ENCODE results near the gene VWDE.
A peak's percentile ranks its signal among the peaks of the same experiment; 100 is the strongest.
"Not testable (repeated sequence)": the region's sequence is repeated elsewhere in the genome, so short reads cannot be mapped to it uniquely, and the experiment has no call there.

Gene VWDE

GRCh38 chr7:12401538-12402364 is 1.9 kb downstream of the VWDE start:
- DNase-seq, result no peak

GRCh38 chr7:12398186-12398585 is 5.5 kb downstream of the VWDE start:
- DNase-seq, result no peak

GRCh38 chr7:12397671-12398070 is 6.0 kb downstream of the VWDE start:
- no peak for DNase-seq

DNA sequence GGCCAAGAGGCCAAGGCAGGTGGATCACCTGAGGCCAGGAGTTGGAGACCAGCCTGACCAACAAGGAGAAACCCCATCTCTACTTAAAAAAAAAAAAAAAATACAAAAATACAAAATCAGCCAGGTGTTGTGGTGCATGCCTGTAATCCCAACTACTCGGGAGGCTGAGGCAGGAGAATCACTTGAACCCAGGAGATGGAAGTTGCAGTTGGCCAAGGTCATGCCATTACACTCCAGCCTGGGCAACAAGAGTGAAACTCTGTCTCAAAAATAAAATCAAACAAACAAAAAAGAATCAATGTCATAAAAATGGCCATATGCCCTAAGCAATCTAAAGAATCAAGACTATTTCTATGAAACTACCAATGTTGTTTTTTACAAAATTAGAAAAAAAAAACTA is 7.0 kb downstream of the VWDE start:
- DNase-seq, result not testable (repeated sequence)

DNA sequence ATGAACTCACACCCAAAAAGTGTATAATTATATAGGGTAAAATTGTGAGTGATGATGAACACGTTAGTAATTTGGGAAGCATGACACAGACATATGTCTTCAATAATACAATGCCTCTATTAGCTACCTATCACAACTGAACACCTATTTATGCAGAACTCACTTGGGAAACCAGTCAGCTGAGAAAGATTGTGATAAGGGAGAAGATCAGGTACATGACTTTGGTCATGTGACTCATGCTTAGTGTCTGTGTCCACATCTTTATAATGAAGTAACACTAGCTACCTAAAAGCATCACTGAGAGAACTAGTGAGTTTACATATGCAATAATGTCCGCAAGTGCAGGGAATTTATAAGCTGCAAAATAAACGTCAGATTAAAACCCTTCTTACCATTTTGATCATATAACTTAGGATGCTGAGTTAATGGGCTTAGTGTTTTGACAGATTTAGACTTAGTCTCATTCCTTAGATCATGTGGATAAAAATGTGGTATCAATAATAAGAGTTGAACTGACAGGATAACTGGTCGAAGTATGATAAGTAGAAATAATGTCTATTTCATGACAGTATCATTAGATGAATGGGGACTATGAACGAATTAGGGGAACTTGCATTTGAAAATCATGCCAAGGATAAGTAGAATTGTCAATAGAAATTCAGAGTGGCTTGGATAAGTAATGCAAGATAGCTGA is 11.6 kb downstream of the VWDE start:
- DNase-seq, result no peak

DNA sequence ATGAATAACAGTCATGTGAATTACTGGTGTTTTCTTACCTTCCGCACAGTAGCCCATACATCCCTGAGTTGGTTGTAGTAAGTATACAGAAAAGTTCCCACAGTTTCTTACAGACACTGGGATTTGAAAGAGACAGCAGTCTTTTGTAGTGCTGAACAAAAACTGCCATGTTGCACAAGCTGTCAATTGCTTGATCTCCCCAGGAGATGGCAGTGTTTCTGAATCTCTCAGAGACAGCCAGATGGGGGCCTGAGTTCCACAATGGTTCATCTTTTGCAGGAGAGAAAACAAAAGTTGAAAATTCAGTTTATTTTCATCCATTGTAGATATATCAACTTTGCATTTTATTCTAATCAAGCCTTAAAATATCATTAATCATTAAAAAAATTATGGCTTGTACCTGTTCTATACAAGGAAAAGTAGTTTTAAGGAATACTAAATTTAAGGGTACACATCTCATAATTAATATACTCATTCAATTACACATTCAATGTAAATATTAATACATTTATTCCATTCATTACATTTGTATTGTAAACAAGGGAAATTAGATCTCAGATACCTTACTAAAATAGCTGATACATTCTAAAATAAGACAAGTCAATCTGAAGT is 14.5 kb downstream of the VWDE start:
- DNase-seq, result peak; percentile 80

- peak; percentile 54 for DNase-seq
Measured at GRCh38 chr7:12386313-12386740, 17.3 kb downstream of the VWDE start.

- peak; percentile 34 for DNase-seq
Measured at GRCh38 chr7:12385364-12385786, 18.3 kb downstream of the VWDE start.

- no peak for DNase-seq
Measured at GRCh38 chr7:12383377-12383776, 20.3 kb downstream of the VWDE start.

- DNase-seq, result no peak
Measured at GRCh38 chr7:12378389-12378788, 25.3 kb downstream of the VWDE start.

GRCh38 chr7:12377406-12377805 is 26.3 kb downstream of the VWDE start:
- no peak for DNase-seq

- DNase-seq, result no peak
Measured at GRCh38 chr7:12373580-12374263, 29.9 kb downstream of the VWDE start.

- no peak for DNase-seq
Measured at GRCh38 chr7:12370249-12370648, 33.4 kb downstream of the VWDE start.

GRCh38 chr7:12369756-12370155 is 33.9 kb downstream of the VWDE start:
- DNase-seq, result no peak

- no peak for DNase-seq
Measured at GRCh38 chr7:12369072-12369471, 34.6 kb downstream of the VWDE start.

DNA sequence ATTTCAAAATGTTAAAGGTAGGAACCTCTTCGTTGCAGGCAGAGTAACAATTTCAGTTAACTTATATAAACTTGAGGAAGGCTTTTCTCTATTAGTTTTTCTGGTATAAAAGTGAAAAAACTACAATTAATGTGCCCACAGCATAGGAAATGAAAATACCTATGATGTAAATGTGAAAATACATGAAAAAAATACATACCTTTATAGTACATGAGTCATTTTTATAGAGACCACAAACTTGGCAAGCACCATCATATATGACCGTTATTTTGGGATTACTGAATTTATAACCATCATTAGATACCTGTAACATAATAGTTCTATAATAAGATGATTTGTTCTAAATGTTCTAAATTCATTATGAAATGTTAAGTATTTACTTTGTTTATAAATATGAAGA is 42.7 kb downstream of the VWDE start:
- DNase-seq, result no peak

GRCh38 chr7:12358694-12359093 is 45.0 kb downstream of the VWDE start:
- no peak for DNase-seq

- no peak for DNase-seq
Measured at GRCh38 chr7:12357508-12357907, 46.2 kb downstream of the VWDE start.

DNA sequence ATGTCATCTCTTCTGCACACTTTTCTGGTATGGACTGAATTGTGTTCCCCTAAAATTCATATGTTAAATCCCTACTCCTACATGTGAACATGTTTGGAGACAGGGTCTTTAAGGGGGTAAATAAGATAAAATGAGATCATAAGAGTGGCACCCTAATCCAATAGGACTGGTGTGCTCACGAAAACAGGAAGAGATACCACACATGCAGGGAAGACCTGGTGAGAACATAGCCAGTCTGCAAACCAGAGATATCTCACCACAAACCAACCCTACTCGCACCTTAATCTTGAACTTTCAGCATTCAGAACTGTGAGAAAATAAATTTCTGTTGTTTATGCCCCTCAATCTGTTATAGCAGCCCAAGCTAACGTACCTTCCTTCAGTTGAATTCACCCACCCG is 51.8 kb downstream of the VWDE start:
- no peak for DNase-seq

DNA sequence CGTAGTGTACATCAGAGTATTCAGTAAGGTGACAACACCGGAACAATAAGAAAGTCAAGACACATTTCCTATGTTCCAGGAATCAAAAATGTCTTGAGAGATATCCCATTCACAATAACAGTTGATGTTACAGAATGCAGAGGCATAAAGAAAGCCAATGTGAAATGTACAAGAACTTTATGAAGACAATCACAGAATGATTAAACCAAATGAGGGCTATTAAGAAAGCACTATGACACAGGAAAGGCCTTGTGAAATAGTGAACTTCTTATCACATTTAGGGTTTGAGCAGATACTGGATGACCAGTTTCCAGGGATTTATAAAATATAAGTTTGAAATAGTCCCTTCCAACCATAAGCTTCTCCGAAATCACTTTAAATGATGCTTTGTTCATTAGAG is 52.7 kb downstream of the VWDE start:
- no peak for DNase-seq

DNA sequence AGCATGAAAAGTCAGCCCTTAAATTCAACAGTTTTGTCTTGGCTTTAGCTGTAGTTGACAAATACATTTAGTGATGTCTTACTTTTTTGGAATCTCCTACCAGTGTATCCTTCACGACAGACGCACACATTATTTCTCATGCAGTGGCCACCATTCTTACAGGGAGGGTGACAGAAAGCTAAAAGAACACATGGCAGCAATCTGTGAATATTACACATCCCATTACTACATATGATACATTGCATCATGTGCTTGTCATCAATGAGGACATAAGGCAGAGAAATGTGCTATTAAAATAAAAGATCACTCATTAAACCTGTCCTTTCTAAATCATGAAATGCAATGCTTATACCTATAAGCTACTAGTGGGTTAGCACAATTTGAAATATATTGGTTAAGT is 66.6 kb downstream of the VWDE start:
- DNase-seq, result no peak

- no peak for DNase-seq
Measured at GRCh38 chr7:12328888-12329770, 74.5 kb downstream of the VWDE start.

Data from COR-L47 (cell line).